Measurements from ENCODE around the gene NR6A1. TPM values are rescaled to one million over a fixed set of nuclear protein-coding genes. Genes with fewer than 3 reads are reported as not detected.

Gene NR6A1
- total RNA-seq, 1 experiment from 2014 or later, result 99.3 TPM

DNA sequence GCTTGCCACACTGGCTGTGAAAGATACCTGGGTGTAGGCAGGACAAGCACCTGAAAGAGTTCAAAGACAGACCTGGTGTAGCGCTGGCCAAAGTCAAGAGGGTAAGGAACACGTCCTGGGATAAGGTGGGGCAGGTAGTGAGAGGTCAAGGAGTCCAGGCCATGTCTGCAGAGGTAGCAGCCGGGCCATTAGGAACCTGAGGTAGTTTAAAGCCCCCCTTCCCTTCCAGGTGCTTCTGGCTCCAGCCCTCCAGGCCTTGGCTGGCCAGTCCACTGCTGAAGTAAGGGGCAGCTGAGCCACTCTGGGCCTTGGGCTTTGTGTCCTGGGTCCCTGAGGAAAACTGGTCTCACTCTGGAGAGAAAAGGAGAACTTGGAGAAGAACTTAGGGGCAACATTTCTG lies 250.0 kb downstream of the NR6A1 start:
- Histone ChIP-seq H2BK120ac (ENCODE audit: low read depth, low read length, poor library complexity, severe bottlenecking) (no peak overlapping the region), H3K9ac (ENCODE audit: extremely low read depth, insufficient read length, low read length) (no peak overlapping the region), H4K20me1 (ENCODE audit: control insufficient read depth, insufficient read depth, insufficient read length) (no peaks in the 10 kb centered on the region), H3K27me3 (ENCODE audit: insufficient read depth, low read length) (no peaks in the 10 kb centered on the region), H3K23me2 (ENCODE audit: insufficient read length, low read depth, low read length, poor library complexity, severe bottlenecking) (peaks cover 2% of the 10 kb centered on the region), H3K79me1 (ENCODE audit: insufficient read depth, low read depth, low read length, poor library complexity, severe bottlenecking) (no peaks in the 10 kb centered on the region), H3K18ac (ENCODE audit: insufficient read length, low read depth, low read length) (no peak overlapping the region), H2BK12ac (ENCODE audit: insufficient read length, low read depth, low read length) (no peak overlapping the region), H3T11ph (ENCODE audit: low read length) (no peak overlapping the region), H2BK15ac (ENCODE audit: low read depth, low read length) (no peak overlapping the region), H3K4me1 (ENCODE audit: insufficient read depth, low read length) (no peaks in the 10 kb centered on the region), H2BK20ac (ENCODE audit: low read depth, low read length, poor library complexity, severe bottlenecking) (no peak overlapping the region), H2BK5ac (ENCODE audit: insufficient read length, low read length) (no peak overlapping the region), H4K5ac (ENCODE audit: insufficient read length, low read depth, low read length) (no peak overlapping the region), H4K91ac (ENCODE audit: insufficient read length, low read depth, low read length) (no peak overlapping the region), H3K4ac (ENCODE audit: low read depth, low read length) (no peak overlapping the region), H3K9me3 (ENCODE audit: control insufficient read depth, low read depth, low read length) (no peaks in the 10 kb centered on the region), H2AK5ac (ENCODE audit: insufficient read length, low read length) (no peak overlapping the region), H3K56ac (ENCODE audit: insufficient read length, low read depth, low read length) (no peak overlapping the region), H3K14ac (ENCODE audit: insufficient read depth, low read length) (no peak overlapping the region), H2AFZ (ENCODE audit: low read length) (no peak overlapping the region), H3K4me2 (ENCODE audit: insufficient read depth, insufficient read length, low read length) (no peak overlapping the region), H3K79me2 (ENCODE audit: insufficient read depth, low read length) (no peaks in the 10 kb centered on the region), H3K27ac (ENCODE audit: insufficient read length, low read depth, low read length) (no peak overlapping the region), H3K23ac (ENCODE audit: insufficient read length, low read depth, low read length) (no peak overlapping the region), H4K8ac (replicated peaks; ENCODE audit: insufficient read length, low read depth, low read length) (no peak overlapping the region)
- TF ChIP-seq, protein P1, sequence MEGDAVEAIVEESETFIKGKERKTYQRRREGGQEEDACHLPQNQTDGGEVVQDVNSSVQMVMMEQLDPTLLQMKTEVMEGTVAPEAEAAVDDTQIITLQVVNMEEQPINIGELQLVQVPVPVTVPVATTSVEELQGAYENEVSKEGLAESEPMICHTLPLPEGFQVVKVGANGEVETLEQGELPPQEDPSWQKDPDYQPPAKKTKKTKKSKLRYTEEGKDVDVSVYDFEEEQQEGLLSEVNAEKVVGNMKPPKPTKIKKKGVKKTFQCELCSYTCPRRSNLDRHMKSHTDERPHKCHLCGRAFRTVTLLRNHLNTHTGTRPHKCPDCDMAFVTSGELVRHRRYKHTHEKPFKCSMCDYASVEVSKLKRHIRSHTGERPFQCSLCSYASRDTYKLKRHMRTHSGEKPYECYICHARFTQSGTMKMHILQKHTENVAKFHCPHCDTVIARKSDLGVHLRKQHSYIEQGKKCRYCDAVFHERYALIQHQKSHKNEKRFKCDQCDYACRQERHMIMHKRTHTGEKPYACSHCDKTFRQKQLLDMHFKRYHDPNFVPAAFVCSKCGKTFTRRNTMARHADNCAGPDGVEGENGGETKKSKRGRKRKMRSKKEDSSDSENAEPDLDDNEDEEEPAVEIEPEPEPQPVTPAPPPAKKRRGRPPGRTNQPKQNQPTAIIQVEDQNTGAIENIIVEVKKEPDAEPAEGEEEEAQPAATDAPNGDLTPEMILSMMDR (conservative IDR thresholded peaks at IDR 0.05), result no peak
- Mint-ChIP-seq H3K27ac (no peak overlapping the region), H3K27me3 (ENCODE audit: low read depth) (no peaks in the 10 kb centered on the region; the same call in 1 of the 2 replicates), H3K36me3 (ENCODE audit: insufficient read depth in 1 of 3, low read depth in 3 of 3) (peaks cover 39 to 45% (median 39%) of the 10 kb centered on the region in 3 experiments), H3K4me1 (peaks cover 14 to 16% of the 10 kb centered on the region in 2 experiments), H3K9me3 (no peaks in the 10 kb centered on the region; a peak in 1 of 5 replicates), H3K4me3 (no peak overlapping the region)
- DNase-seq, result no peak
- WGBS (ENCODE audit: extremely low coverage, insufficient read length, low lambda C conversion rate), result no CpG with 5 or more reads among the region's 3 CpGs

Measured in H9 (cell line).